RWPE1 (cell line): ENCODE measurements around the gene CPNE5.

Experiments used
- CTCF ChIA-PET: fragments of 350-600 bp; sonication (Branson Sonifier 250); formaldehyde crosslinking; extraction: SDS; loops from one replicate; lab custom pipeline; 2021; lab: Yijun Ruan, JAX
- POLR2A ChIA-PET: fragments of 400-600 bp; formaldehyde crosslinking; extraction: SDS; loops from one replicate; lab custom pipeline; 2020; ENCODE audit warnings: antibody characterized with exemption; ENCODE audit not compliant: low non-redundant PET; lab: Yijun Ruan, JAX
- DNase-seq: peaks from one replicate; pipeline ENCODE4 v3.0.0; 2012; ENCODE audit warnings: low spot score
- H3K27ac ChIP-seq: fragments of 450-650 bp; 2 replicates; pipeline ENCODE4 v1.5.1; 2017
- TF ChIP-seq, protein P1 (sequence below): fragments of 450-650 bp; conservative IDR thresholded peaks from 2 replicates; pipeline ENCODE4 v1.5.1; 2017; ENCODE audit warnings: low read depth, mild to moderate bottlenecking

Gene CPNE5

DNA sequence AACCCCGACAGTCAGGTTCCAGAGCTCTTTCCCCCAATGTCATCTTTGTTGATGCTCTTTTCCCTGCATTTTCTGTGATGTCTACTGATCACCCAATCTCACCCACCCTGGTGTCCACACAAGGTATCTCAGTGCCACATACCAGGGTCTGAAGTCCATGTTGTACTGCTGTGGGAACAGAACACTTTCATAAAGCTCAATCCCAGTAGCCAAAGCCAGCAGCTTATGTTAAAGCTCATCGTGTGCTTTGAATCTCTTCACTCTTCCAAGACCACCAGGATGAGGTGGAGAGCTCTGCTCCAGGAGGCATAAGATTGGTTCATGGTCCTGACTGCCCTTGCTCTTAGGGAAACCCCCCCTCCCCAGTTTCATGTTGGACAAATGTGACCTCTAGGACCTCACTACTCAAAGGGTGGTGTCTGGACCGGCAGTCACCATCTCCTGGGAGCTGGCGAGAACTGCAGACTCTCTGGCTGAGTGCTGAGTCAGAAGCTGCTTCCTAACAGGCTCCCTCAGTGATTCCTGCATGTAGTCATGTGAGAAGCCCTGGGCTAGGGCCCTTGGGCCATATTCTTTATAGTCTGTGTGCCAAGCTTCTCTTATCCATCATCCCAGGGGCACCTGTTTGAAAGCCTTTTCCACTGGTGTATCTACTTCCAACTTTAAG is 13.4 kb upstream of the CPNE5 start:
- H3K27ac ChIP-seq, result peak overlapping the region; percentile 38
- ChIA-PET POLR2A (no interaction called here), CTCF (interaction anchor here (0.6 to 5.0 kb wide), 11 partner anchors 11 to 238 kb away, joined by 3 to 70 read pairs (median 4); no protein-coding TSS in a partner anchor)
- DNase-seq, result no peak
- TF ChIP-seq, protein P1, sequence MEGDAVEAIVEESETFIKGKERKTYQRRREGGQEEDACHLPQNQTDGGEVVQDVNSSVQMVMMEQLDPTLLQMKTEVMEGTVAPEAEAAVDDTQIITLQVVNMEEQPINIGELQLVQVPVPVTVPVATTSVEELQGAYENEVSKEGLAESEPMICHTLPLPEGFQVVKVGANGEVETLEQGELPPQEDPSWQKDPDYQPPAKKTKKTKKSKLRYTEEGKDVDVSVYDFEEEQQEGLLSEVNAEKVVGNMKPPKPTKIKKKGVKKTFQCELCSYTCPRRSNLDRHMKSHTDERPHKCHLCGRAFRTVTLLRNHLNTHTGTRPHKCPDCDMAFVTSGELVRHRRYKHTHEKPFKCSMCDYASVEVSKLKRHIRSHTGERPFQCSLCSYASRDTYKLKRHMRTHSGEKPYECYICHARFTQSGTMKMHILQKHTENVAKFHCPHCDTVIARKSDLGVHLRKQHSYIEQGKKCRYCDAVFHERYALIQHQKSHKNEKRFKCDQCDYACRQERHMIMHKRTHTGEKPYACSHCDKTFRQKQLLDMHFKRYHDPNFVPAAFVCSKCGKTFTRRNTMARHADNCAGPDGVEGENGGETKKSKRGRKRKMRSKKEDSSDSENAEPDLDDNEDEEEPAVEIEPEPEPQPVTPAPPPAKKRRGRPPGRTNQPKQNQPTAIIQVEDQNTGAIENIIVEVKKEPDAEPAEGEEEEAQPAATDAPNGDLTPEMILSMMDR, result no peak

DNA sequence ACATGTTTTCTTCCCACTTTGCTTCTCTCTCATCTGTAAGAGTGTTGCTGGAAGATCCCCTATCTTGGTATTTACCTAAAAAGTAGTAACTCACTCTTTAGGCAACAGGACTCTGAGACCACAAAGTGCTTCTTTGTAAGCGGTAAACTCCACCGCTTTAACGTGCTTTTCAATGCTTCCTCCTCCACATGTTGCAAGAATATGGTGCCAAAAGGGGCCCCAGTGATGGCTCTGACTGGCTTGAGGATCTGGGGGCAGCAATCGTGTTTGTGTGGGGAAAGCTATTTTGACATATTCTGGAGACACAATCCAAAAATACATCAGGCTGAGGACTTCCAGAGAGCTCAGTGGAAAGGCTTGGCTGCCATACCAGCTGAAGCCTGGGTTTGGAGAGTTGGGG is 12.4 kb upstream of the CPNE5 start:
- ChIA-PET POLR2A (no interaction called here), CTCF (interaction anchor here (0.6 to 5.0 kb wide), 15 partner anchors 9 to 1698 kb away, joined by 3 to 70 read pairs (median 5); no protein-coding TSS in a partner anchor)
- DNase-seq, result no peak
- TF ChIP-seq, protein P1, result no peak
- H3K27ac ChIP-seq, result no peak overlapping the region

DNA sequence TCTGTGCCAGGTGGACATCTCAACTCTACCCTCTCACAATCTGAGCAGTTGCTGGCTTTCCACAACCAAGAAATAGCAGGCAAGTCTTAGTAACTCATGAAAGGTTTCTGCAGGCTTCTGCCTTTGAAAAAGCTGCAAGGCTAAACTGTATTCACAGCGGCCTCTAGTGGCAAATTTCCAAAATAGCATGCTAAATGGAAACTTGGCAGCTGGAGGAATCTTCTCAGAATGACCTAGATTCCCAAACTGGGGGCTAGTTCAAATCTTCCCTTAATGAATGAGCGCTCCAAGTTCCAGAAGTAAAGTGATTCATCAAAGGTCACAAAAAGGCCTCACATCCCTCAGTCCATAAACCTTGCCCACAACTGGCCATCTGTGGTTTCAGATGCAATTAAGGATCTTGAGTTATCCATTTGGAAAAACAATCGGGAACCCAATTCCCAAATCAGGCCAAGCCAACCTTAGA is 11.9 kb upstream of the CPNE5 start:
- ChIA-PET CTCF (interaction anchor here (0.6 to 5.0 kb wide), 14 partner anchors 9 to 1698 kb away, joined by 3 to 70 read pairs (median 4); no protein-coding TSS in a partner anchor), POLR2A (no interaction called here)
- H3K27ac ChIP-seq, result no peak overlapping the region
- peak; percentile 51 for DNase-seq
- TF ChIP-seq, protein P1, result peak; percentile 75

DNA sequence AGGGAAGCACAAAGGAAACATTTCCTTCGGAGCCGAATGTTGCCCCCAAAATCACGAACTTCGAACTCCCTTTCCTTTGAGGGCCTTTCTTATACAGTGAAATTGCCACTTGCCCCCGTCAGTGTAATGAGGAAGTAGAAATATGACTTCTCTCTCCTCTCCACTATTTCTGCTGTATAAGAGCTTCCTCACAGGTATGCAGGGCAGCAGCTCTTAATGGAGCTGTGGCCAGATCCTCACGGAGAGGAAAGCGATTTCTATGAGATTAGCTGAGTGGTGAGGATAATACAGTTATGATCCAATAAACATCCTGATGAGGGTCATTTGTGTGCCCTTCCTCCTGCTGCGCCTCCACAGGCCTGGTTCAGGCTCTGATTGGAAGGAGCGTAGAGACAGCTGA is 10.8 kb upstream of the CPNE5 start:
- POLR2A ChIA-PET, result no interaction called here
- TF ChIP-seq, protein P1, result no peak
- CTCF ChIA-PET, result interaction anchor here (0.8 to 5.0 kb wide), 4 partner anchors 12 to 168 kb away, joined by 3 to 70 read pairs (median 4); no protein-coding TSS in a partner anchor
- no peak for DNase-seq
- H3K27ac ChIP-seq, result no peak overlapping the region

DNA sequence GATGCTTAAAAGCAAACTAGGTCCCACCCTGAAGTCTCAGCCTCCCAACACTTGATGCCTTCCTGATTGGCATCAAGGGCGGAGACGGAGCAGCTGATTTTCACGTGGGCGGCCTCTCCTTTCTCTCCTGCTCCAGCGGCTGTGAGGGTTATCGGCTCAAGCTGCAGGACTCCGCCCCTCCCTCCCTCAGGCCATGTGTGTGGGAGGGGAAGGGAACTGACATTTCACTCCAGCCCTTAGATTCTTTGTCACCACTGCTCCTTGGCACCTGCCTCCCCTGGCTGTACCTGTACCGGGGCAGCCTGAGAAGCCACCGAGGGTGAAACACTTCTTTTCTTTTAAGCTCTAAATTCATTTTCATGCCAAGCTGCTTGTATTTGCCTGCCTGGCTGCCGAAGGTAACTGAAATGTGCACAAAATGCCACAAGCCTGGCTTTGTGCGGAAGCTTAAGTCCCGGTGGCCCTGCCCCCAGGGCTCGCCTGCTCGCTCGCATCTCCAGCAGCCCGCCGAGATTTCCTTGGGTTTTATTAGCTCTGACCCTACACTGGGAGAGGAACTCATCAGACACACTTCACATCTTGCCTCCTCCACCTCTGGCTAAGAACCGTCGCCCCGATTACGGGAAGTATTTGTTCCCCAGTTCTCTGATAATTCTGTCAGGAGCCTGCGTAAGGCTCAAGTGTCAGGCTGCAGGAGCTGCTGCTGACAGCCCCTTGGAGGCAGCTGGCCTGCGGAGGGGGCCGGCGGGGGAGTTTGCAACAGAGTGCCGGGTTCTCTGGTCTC is 9.6 kb upstream of the CPNE5 start:
- CTCF ChIA-PET, result interaction anchor here (1.0 to 5.0 kb wide), 3 partner anchors 11 to 83 kb away, joined by 3 to 70 read pairs (median 3); no protein-coding TSS in a partner anchor
- 0 out of 2 replicates have a peak overlapping the region, but pooled peaks have one; percentile 7 for H3K27ac ChIP-seq
- POLR2A ChIA-PET, result no interaction called here
- TF ChIP-seq, protein P1, result no peak
- no peak for DNase-seq

DNA sequence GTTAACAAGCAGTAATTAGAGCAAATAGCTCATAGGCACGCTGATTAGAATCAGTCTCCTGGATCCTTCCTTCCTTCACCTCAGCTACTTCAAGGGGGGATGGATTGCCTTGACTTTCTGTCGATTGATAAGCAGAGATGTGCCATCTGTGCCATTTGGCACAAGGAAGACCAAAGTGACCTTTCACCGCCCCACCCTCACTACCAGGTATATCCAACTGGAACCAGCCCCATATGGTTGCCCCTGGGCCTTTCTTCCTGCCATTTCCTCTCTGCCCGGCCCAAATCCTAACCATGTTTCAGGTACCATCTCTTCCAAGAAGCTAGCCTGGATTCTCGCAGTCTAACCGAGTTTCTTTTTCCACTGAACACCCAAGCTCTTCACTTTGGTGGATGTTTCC is 8.7 kb upstream of the CPNE5 start:
- ChIA-PET CTCF (interaction anchor here (1.1 kb wide), 1 partner anchor 232 kb away, joined by 5 read pairs; no protein-coding TSS in a partner anchor), POLR2A (no interaction called here)
- DNase-seq, result no peak
- TF ChIP-seq, protein P1, result no peak
- H3K27ac ChIP-seq, result no peak overlapping the region
